GM23338 (cell line): ENCODE measurements around the gene ZNF346. TPM values are rescaled to one million over a fixed set of nuclear protein-coding genes. Genes with fewer than 3 reads are reported as not detected.

Experiments
- ATAC-seq: fragments of 200-7000 bp; cut with Tn5 transposase; 3 replicates; pipeline ENCODE4 v1.9.1; 2020
- DNase-seq: peaks from one replicate; pipeline ENCODE4 v3.0.0-alpha.2; 2015; ENCODE audit warnings: low spot score
- H2AFZ ChIP-seq: fragments of 200-600 bp; sonication (generic); 2 replicates; pipeline ENCODE4 v1.8.0; 2016; ENCODE audit warnings: antibody characterized with exemption, mild to moderate bottlenecking, moderate library complexity
- H3F3A ChIP-seq: fragments of 200-600 bp; sonication (generic); replicated peaks from 2 replicates; pipeline ENCODE4 v1.8.0; 2017; ENCODE audit warnings: antibody characterized with exemption, mixed run types, low read depth
- H3K27ac ChIP-seq: fragments of 200-600 bp; sonication (generic); 2 replicates; pipeline ENCODE4 v1.6.1; 2016; ENCODE audit warnings: low read depth
- H3K27me3 ChIP-seq: fragments of 200-600 bp; sonication (generic); 2 replicates; pipeline ENCODE4 v1.8.0; 2016; ENCODE audit warnings: mild to moderate bottlenecking, mixed run types, moderate library complexity; ENCODE audit not compliant: insufficient read depth
- H3K36me3 ChIP-seq: fragments of 200-600 bp; sonication (generic); 2 replicates; pipeline ENCODE4 v1.8.0; 2016; ENCODE audit warnings: mild to moderate bottlenecking; ENCODE audit not compliant: insufficient read depth
- H3K4me1 ChIP-seq: fragments of 200-600 bp; sonication (generic); 2 replicates; pipeline ENCODE4 v1.8.0; 2016; ENCODE audit warnings: mild to moderate bottlenecking, moderate library complexity; ENCODE audit not compliant: insufficient read depth
- H3K4me2 ChIP-seq: fragments of 200-600 bp; sonication (generic); 2 replicates; pipeline ENCODE4 v1.7.1; 2017; ENCODE audit warnings: mixed run types
- H3K4me3 ChIP-seq: fragments of 200-600 bp; sonication (generic); 2 replicates; pipeline ENCODE4 v1.6.1; 2016; ENCODE audit warnings: mixed run types
- H3K79me2 ChIP-seq: fragments of 200-600 bp; sonication (generic); replicated peaks from 2 replicates; pipeline ENCODE4 v1.8.0; 2017; ENCODE audit warnings: mild to moderate bottlenecking; ENCODE audit not compliant: insufficient read depth
- H3K9me2 ChIP-seq: fragments of 200-600 bp; sonication (generic); 2 replicates; pipeline ENCODE4 v1.8.0; 2017; ENCODE audit not compliant: insufficient read depth
- H4K20me1 ChIP-seq: fragments of 200-600 bp; sonication (generic); replicated peaks from 2 replicates; pipeline ENCODE4 v1.8.0; 2017; ENCODE audit warnings: mild to moderate bottlenecking; ENCODE audit not compliant: insufficient read depth
- H3K27ac Mint-ChIP-seq: 2 replicates; pipeline ENCODE4 v1.8.0; 2020; ENCODE audit warnings: inconsistent platforms, mild to moderate bottlenecking, moderate library complexity, mixed read lengths
- H3K27me3 Mint-ChIP-seq: 3 replicates; pipeline ENCODE4 v1.8.0; 2022; ENCODE audit warnings: low read depth, mild to moderate bottlenecking, moderate library complexity, mixed read lengths, inconsistent platforms; ENCODE audit not compliant: insufficient read depth, poor library complexity
- H3K36me3 Mint-ChIP-seq: 3 replicates; pipeline ENCODE4 v1.8.0; 2021; ENCODE audit warnings: low read depth, mild to moderate bottlenecking, inconsistent platforms, moderate library complexity, mixed read lengths
- H3K4me1 Mint-ChIP-seq: 3 replicates; pipeline ENCODE4 v1.8.0; 2020; ENCODE audit warnings: mild to moderate bottlenecking, inconsistent platforms, mixed read lengths
- H3K4me3 Mint-ChIP-seq: 3 replicates; pipeline ENCODE4 v1.8.0; 2021; ENCODE audit warnings: moderate library complexity, mild to moderate bottlenecking, inconsistent platforms, mixed read lengths
- H3K9me3 Mint-ChIP-seq: 3 replicates; pipeline ENCODE4 v1.8.0; 2020; ENCODE audit warnings: moderate library complexity, mild to moderate bottlenecking, inconsistent platforms, mixed read lengths
- NANOG ChIP-seq: IDR thresholded peaks from 2 replicates; pipeline ENCODE4 v1.6.1; 2016; ENCODE audit warnings: antibody characterized with exemption, borderline replicate concordance
- POLR2AphosphoS5 ChIP-seq: IDR thresholded peaks from 2 replicates; pipeline ENCODE4 v1.6.1; 2016; ENCODE audit warnings: antibody characterized with exemption, low read depth
- ZNF114 ChIP-seq: fragments of 250-450 bp; sonication (Bioruptor Pico); IDR thresholded peaks from 2 replicates; pipeline ENCODE4 v1.5.0; 2020; ENCODE audit warnings: mild to moderate bottlenecking, moderate library complexity
- ZNF331 ChIP-seq: fragments of 250-450 bp; sonication (Bioruptor Pico); IDR thresholded peaks from 2 replicates; pipeline ENCODE4 v1.5.0; 2020; ENCODE audit warnings: low read depth, mild to moderate bottlenecking, moderate library complexity
- polyA plus RNA-seq: library from polyadenylated mRNA; unstranded; fragments of >200 nt; fragmentation: Nextera tagmentation; extraction: Ambion mirVana; gene quantifications from 2 replicates; pipeline ENCODE4 v1.2.1, GENCODE V29; 2016
- total RNA-seq: library from RNA; depleted of rRNA; stranded (reverse); fragments of >200 nt; shearing (Covaris generic); gene quantifications from 2 replicates; pipeline ENCODE4 v1.2.3, GENCODE V29; 2014
- TF ChIP-seq, protein P1 (sequence below): IDR thresholded peaks from one replicate; pipeline ENCODE4 v1.6.1; 2018; ENCODE audit warnings: antibody characterized with exemption; ENCODE audit not compliant: unreplicated experiment
- TF ChIP-seq, protein P2 (sequence below): IDR thresholded peaks from 2 replicates; pipeline ENCODE4 v1.6.1; 2016; ENCODE audit warnings: antibody characterized with exemption

Gene ZNF346
- total and polyA plus RNA-seq, 2 experiments from 2014 or later = 11.0 to 27.2 TPM

DNA sequence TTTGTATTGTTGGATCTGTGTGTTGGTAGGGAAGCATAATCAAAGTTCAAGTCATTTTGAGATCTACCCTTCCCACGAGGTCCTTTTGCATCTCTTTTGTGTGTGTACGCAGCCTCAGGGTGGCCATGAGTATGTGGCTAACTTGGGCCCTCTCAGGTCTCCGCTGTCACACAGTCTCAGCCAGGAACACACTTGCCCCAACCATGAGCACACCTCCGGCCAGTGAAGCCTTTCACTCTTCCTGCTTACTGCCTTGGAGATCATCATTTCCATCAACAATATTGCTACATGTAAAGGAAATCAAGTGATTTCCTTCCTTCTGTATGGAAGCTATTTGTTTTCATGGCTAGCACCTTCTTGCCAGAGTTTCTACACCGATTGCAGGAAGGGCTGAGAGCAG lies 13.9 kb downstream of the ZNF346 start:
- DNase-seq = no peak
- Mint-ChIP-seq H3K27ac (0 out of 2 replicates have a peak overlapping the region, but pooled peaks have one; percentile 11), H3K4me3 (no peak overlapping the region), H3K4me1 (peaks cover 9% of the 10 kb centered on the region), H3K36me3 (peaks cover 8% of the 10 kb centered on the region), H3K27me3 (peaks cover 4% of the 10 kb centered on the region), H3K9me3 (no peaks in the 10 kb centered on the region)
- no peaks in the 10 kb centered on the region for H3K9me2 ChIP-seq
- H3K79me2 ChIP-seq = peaks cover 59% of the 10 kb centered on the region
- peak overlapping the region; percentile 67 for H3K27ac ChIP-seq
- no peak overlapping the region for H3K4me2 ChIP-seq
- H3K27me3 ChIP-seq = no peaks in the 10 kb centered on the region
- ATAC-seq = peak; percentile 54
- peaks cover 14% of the 10 kb centered on the region for H4K20me1 ChIP-seq
- no peak overlapping the region for H2AFZ ChIP-seq
- H3K4me3 ChIP-seq = no peak overlapping the region
- H3K4me1 ChIP-seq = peaks cover 12% of the 10 kb centered on the region; the same call in 1 of the 2 replicates
- no peak for TF ChIP-seq ZNF331 (CRISPR knock-in tag)
- TF ChIP-seq ZNF114 (CRISPR knock-in tag) = no peak
- H3F3A ChIP-seq = no peaks in the 10 kb centered on the region
- 0 out of 2 replicates have a peak, but pooled peaks cover under 1% of the 10 kb centered on the region for H3K36me3 ChIP-seq

DNA sequence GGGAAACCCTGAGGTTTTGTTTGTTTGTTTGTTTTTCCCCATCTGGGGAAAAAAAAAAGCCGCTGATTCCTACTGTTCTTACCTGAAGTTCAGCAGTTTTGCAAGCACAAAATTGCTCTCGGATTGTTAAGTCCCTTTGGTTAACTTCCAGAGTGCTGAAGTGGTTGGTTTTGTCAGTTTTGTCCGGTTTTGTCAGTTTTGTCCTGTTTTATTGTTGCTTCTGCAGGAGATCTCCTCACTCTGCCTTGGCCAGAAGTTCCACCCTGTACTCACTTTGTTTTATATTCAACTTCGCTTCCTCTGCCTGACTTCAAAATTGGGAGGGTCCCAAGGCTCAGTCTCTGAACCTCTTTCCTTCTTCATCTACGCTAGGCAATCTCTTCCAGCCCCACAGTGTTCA lies 14.4 kb downstream of the ZNF346 start:
- no peak for TF ChIP-seq NANOG
- TF ChIP-seq, protein P1, sequence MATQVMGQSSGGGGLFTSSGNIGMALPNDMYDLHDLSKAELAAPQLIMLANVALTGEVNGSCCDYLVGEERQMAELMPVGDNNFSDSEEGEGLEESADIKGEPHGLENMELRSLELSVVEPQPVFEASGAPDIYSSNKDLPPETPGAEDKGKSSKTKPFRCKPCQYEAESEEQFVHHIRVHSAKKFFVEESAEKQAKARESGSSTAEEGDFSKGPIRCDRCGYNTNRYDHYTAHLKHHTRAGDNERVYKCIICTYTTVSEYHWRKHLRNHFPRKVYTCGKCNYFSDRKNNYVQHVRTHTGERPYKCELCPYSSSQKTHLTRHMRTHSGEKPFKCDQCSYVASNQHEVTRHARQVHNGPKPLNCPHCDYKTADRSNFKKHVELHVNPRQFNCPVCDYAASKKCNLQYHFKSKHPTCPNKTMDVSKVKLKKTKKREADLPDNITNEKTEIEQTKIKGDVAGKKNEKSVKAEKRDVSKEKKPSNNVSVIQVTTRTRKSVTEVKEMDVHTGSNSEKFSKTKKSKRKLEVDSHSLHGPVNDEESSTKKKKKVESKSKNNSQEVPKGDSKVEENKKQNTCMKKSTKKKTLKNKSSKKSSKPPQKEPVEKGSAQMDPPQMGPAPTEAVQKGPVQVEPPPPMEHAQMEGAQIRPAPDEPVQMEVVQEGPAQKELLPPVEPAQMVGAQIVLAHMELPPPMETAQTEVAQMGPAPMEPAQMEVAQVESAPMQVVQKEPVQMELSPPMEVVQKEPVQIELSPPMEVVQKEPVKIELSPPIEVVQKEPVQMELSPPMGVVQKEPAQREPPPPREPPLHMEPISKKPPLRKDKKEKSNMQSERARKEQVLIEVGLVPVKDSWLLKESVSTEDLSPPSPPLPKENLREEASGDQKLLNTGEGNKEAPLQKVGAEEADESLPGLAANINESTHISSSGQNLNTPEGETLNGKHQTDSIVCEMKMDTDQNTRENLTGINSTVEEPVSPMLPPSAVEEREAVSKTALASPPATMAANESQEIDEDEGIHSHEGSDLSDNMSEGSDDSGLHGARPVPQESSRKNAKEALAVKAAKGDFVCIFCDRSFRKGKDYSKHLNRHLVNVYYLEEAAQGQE = no peak
- Histone ChIP-seq H3K79me2 (peaks cover 56% of the 10 kb centered on the region), H3K27ac (peak overlapping the region; percentile 67), H3K9me2 (no peaks in the 10 kb centered on the region), H2AFZ (no peak overlapping the region), H3K4me3 (no peak overlapping the region), H4K20me1 (peaks cover 12% of the 10 kb centered on the region), H3K36me3 (peaks cover 5% of the 10 kb centered on the region; the same call in 1 of the 2 replicates), H3K4me2 (no peak overlapping the region), H3F3A (no peaks in the 10 kb centered on the region), H3K4me1 (peaks cover 12% of the 10 kb centered on the region; the same call in 1 of the 2 replicates), H3K27me3 (no peaks in the 10 kb centered on the region)
- H3K27ac Mint-ChIP-seq = no peak overlapping the region
- ATAC-seq (no peak), DNase-seq (no peak)
- peaks cover 10% of the 10 kb centered on the region for H3K36me3 Mint-ChIP-seq
- H3K4me3 Mint-ChIP-seq = no peak overlapping the region
- peaks cover 9% of the 10 kb centered on the region for H3K4me1 Mint-ChIP-seq
- peaks cover 4% of the 10 kb centered on the region for H3K27me3 Mint-ChIP-seq
- H3K9me3 Mint-ChIP-seq = no peaks in the 10 kb centered on the region

DNA sequence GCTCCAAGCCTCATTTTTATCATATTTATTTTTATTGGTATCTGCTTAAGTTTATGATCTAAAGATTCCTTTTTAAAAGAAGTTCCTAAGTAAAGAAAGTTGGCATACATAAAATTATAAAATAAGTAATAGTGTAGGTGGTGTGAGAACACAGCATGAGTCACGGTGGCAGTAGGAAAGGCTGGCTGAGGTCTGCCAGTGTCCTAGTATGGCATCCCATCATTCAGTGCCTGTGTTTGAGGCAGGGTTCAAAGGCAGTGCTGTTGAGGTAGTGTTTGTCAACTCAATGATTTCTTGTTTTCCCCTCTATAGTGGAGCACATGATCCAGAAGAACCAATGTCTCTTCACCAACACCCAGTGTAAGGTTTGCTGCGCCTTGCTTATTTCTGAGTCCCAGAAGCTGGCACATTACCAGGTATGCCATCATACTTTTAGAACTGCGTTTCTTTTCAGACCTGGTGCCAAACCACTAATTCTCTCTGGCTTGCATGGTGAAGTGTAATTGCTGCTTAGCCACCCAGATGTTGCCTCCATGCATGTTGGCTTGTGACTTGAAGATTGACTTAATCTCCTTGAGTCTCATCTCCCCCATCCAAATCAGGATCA lies 18.4 kb downstream of the ZNF346 start:
- peaks cover 15% of the 10 kb centered on the region for H3K36me3 Mint-ChIP-seq
- H3K4me3 Mint-ChIP-seq = no peak overlapping the region
- no peaks in the 10 kb centered on the region for H3K9me3 Mint-ChIP-seq
- DNase-seq (no peak), ATAC-seq (no peak)
- H3K9me2 ChIP-seq = no peaks in the 10 kb centered on the region
- H3K4me1 ChIP-seq = peaks cover 10% of the 10 kb centered on the region; the same call in 1 of the 2 replicates
- H3K4me3 ChIP-seq = no peak overlapping the region
- peaks cover under 1% of the 10 kb centered on the region for H3K27me3 Mint-ChIP-seq
- peaks cover 10% of the 10 kb centered on the region for H4K20me1 ChIP-seq
- H3K27me3 ChIP-seq = no peaks in the 10 kb centered on the region
- TF ChIP-seq, protein P1 = no peak
- TF ChIP-seq POLR2AphosphoS5 (no peak), ZNF114 (CRISPR knock-in tag) (no peak)
- TF ChIP-seq, protein P2, sequence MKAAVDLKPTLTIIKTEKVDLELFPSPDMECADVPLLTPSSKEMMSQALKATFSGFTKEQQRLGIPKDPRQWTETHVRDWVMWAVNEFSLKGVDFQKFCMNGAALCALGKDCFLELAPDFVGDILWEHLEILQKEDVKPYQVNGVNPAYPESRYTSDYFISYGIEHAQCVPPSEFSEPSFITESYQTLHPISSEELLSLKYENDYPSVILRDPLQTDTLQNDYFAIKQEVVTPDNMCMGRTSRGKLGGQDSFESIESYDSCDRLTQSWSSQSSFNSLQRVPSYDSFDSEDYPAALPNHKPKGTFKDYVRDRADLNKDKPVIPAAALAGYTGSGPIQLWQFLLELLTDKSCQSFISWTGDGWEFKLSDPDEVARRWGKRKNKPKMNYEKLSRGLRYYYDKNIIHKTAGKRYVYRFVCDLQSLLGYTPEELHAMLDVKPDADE = no peak
- H3K4me1 Mint-ChIP-seq = peaks cover 7% of the 10 kb centered on the region
- no peak overlapping the region for H3K4me2 ChIP-seq
- no peaks in the 10 kb centered on the region for H3F3A ChIP-seq
- H3K27ac Mint-ChIP-seq = no peak overlapping the region
- peaks cover 26% of the 10 kb centered on the region for H3K79me2 ChIP-seq
- H3K27ac ChIP-seq = no peak overlapping the region
- H3K36me3 ChIP-seq = peaks cover 6% of the 10 kb centered on the region; the same call in 1 of the 2 replicates
- H2AFZ ChIP-seq = no peak overlapping the region
